IMR-90 (cell line): ENCODE results near the gene RAB20. TPM values are rescaled to one million over a fixed set of nuclear protein-coding genes. Genes with fewer than 3 reads are reported as not detected.

Experiments
- ATAC-seq: fragments of 200-7000 bp; cut with Tn5 transposase; 2 replicates; pipeline ENCODE4 v1.9.1; 2020; ENCODE audit warnings: low read depth, mild to moderate bottlenecking, moderate library complexity
- BruUV-seq: library from RNA; stranded (reverse); fragments of 400-500 nt; replicated peaks from 2 replicates; lab custom pipeline; 2021; lab: Mats Ljungman, UMichigan
- CTCF ChIA-PET: fragments of 300-600 bp; formaldehyde crosslinking; extraction: SDS; loops from one replicate; lab custom pipeline; 2021; ENCODE audit warnings: antibody characterized with exemption; lab: Yijun Ruan, JAX
- POLR2A ChIA-PET: fragments of 300-600 bp; sonication (Branson Sonifier 250); formaldehyde crosslinking; loops from one replicate; lab custom pipeline; 2022; ENCODE audit warnings: antibody characterized with exemption; ENCODE audit not compliant: unreplicated experiment; lab: Charles Lee
- DNase-seq: peaks from one replicate; pipeline ENCODE4 v3.0.0; 2013
- H2AFZ ChIP-seq: replicated peaks from 2 replicates; pipeline ENCODE3; 2013; ENCODE audit warnings: low read length, mild to moderate bottlenecking; ENCODE audit not compliant: poor library complexity
- H2AK5ac ChIP-seq: 2 replicates; pipeline ENCODE4 v1.6.1; 2013; ENCODE audit warnings: low read depth, low read length, inconsistent platforms
- H2AK9ac ChIP-seq: replicated peaks from 2 replicates; pipeline ENCODE3; 2013; ENCODE audit warnings: mild to moderate bottlenecking, low read depth, low read length, moderate library complexity; ENCODE audit not compliant: poor library complexity
- H2BK120ac ChIP-seq: 2 replicates; pipeline ENCODE4 v1.6.1; 2013; ENCODE audit warnings: low read depth, low read length, inconsistent platforms
- H2BK15ac ChIP-seq: 3 replicates; pipeline ENCODE4 v1.6.1; 2013; ENCODE audit warnings: low read depth, low read length, inconsistent platforms
- H2BK20ac ChIP-seq: 2 replicates; pipeline ENCODE4 v1.6.1; 2013; ENCODE audit warnings: low read depth, mild to moderate bottlenecking, inconsistent platforms, low read length, moderate library complexity
- H2BK5ac ChIP-seq: 2 replicates; pipeline ENCODE4 v1.6.1; 2013; ENCODE audit warnings: mild to moderate bottlenecking, low read depth, low read length, inconsistent platforms; ENCODE audit not compliant: poor library complexity, severe bottlenecking
- H3K14ac ChIP-seq: replicated peaks from 2 replicates; pipeline ENCODE4 v1.6.1; 2013; ENCODE audit warnings: low read depth, low read length, inconsistent platforms
- H3K18ac ChIP-seq: 2 replicates; pipeline ENCODE4 v1.6.1; 2013; ENCODE audit warnings: low read depth, low read length, control low read depth
- H3K23ac ChIP-seq: 2 replicates; pipeline ENCODE4 v1.6.1; 2013; ENCODE audit warnings: low read depth, low read length, inconsistent platforms
- H3K27ac ChIP-seq: 2 replicates; pipeline ENCODE4 v1.5.1; 2013; ENCODE audit warnings: mild to moderate bottlenecking, control low read depth, low read length; ENCODE audit not compliant: insufficient read depth
- H3K27me3 ChIP-seq: 2 replicates; pipeline ENCODE4 v1.6.1; 2013; ENCODE audit warnings: low read length; ENCODE audit not compliant: control insufficient read depth, insufficient read depth
- H3K36me3 ChIP-seq: 2 replicates; pipeline ENCODE4 v1.6.1; 2013; ENCODE audit warnings: low read length, mixed read lengths; ENCODE audit not compliant: control insufficient read depth, insufficient read depth
- H3K4ac ChIP-seq: 2 replicates; pipeline ENCODE4 v1.6.1; 2013; ENCODE audit warnings: low read depth, low read length, inconsistent platforms
- H3K4me1 ChIP-seq: 2 replicates; pipeline ENCODE4 v1.6.1; 2013; ENCODE audit warnings: low read length, mixed read lengths; ENCODE audit not compliant: control insufficient read depth, insufficient read depth
- H3K4me2 ChIP-seq: 2 replicates; pipeline ENCODE4 v1.6.1; 2013; ENCODE audit warnings: low read depth, mild to moderate bottlenecking, control low read depth, low read length, moderate library complexity
- H3K4me3 ChIP-seq: 2 replicates; pipeline ENCODE4 v1.5.1; 2013; ENCODE audit warnings: low read depth, mild to moderate bottlenecking, control low read depth, low read length, moderate library complexity; ENCODE audit not compliant: insufficient read depth
- H3K56ac ChIP-seq: 2 replicates; pipeline ENCODE4 v1.6.1; 2013; ENCODE audit warnings: low read length, inconsistent platforms; ENCODE audit not compliant: insufficient read depth; ENCODE audit errors: extremely low read depth
- H3K79me1 ChIP-seq, 2 experiments: 2 replicates each; pipeline ENCODE4 v1.6.1; 2013; ENCODE audit warnings: low read length in 2 of 2, inconsistent platforms in 1 of 2, low read depth in 1 of 2
- H3K9ac ChIP-seq: 2 replicates; pipeline ENCODE4 v1.6.1; 2013; ENCODE audit warnings: low read depth, low read length, control low read depth
- H3K9me1 ChIP-seq: 2 replicates; pipeline ENCODE4 v1.6.1; 2013; ENCODE audit warnings: low read length, inconsistent platforms; ENCODE audit not compliant: insufficient read depth
- H3K9me3 ChIP-seq: 2 replicates; pipeline ENCODE4 v1.6.1; 2013; ENCODE audit warnings: low read length; ENCODE audit not compliant: control insufficient read depth, insufficient read depth
- H4K20me1 ChIP-seq: 2 replicates; pipeline ENCODE4 v1.6.1; 2013; ENCODE audit warnings: low read length, inconsistent platforms; ENCODE audit not compliant: insufficient read depth
- H4K5ac ChIP-seq: 2 replicates; pipeline ENCODE4 v1.6.1; 2013; ENCODE audit warnings: mild to moderate bottlenecking, low read depth, low read length, control low read depth
- H4K8ac ChIP-seq, 2 experiments: 2 replicates each; pipeline ENCODE4 v1.6.1; 2013; ENCODE audit warnings: low read depth in 2 of 2, low read length in 2 of 2, control low read depth in 1 of 2, inconsistent platforms in 1 of 2
- H4K91ac ChIP-seq: 2 replicates; pipeline ENCODE4 v1.6.1; 2013; ENCODE audit warnings: low read depth, low read length, inconsistent platforms; ENCODE audit not compliant: insufficient read depth
- CEBPB ChIP-seq: IDR thresholded peaks from 2 replicates; pipeline ENCODE4 v1.6.1; 2012; ENCODE audit warnings: low read depth, low read length, improper control_type of control experiment
- ELK1 ChIP-seq: fragments of 150-350 bp; IDR thresholded peaks from 2 replicates; pipeline ENCODE4 v1.6.1; 2016; ENCODE audit warnings: low read depth, mild to moderate bottlenecking, low read length, moderate library complexity, borderline replicate concordance
- FOS ChIP-seq: fragments of 150-350 bp; IDR thresholded peaks from 2 replicates; pipeline ENCODE4 v1.6.1; 2016; ENCODE audit warnings: low read depth, low read length
- MAZ ChIP-seq: IDR thresholded peaks from 2 replicates; pipeline ENCODE4 v1.6.1; 2012; ENCODE audit warnings: low read depth, mild to moderate bottlenecking, low read length, improper control_type of control experiment, moderate library complexity, borderline replicate concordance
- RCOR1 ChIP-seq: IDR thresholded peaks from 2 replicates; pipeline ENCODE4 v1.6.1; 2012; ENCODE audit warnings: mild to moderate bottlenecking, low read length, improper control_type of control experiment; ENCODE audit not compliant: insufficient replicate concordance
- WGBS, 2 experiments: methylation state at CpG; one replicate each; pipeline versions ENCODE4 v1.1.5 to v1.1.7; 2013; ENCODE audit warnings: missing lambda C conversion rate in 2 of 2; ENCODE audit not compliant: insufficient read length in 1 of 2; ENCODE audit errors: extremely low coverage in 2 of 2; 5-methylcytosine and 5-hydroxymethylcytosine counted together
- dilution Hi-C: fragments of 300-500 bp; cut with HindIII; formaldehyde crosslinking; loops from one replicate; pipeline ENCODE4 v1.14.3; 2018; ENCODE audit warnings: low sequenced_read_pairs; ENCODE audit not compliant: unreplicated experiment
- in situ Hi-C: fragments of 300-500 bp; cut with MboI; formaldehyde crosslinking; loops from 3 replicates; pipeline ENCODE4 v1.14.3; 2019; ENCODE audit warnings: low sequenced_read_pairs, inconsistent platforms, mixed read lengths
- intact Hi-C: fragments of 100-400 bp; cut with micrococcal nuclease; formaldehyde crosslinking; loops from 2 replicates; pipeline ENCODE4 v1.10.0; 2022
- polyA plus RNA-seq, 3 experiments: library from polyadenylated mRNA; depleted of rRNA; stranded (reverse); fragments of >200 nt; gene quantifications; 2 replicates each; pipeline ENCODE4 v1.2.3, GENCODE V29; 2012; ENCODE audit warnings: low replicate concordance in 1 of 3
- total RNA-seq: library from RNA; depleted of rRNA; stranded (reverse); fragments of >200 nt; gene quantifications from 2 replicates; pipeline ENCODE4 v1.2.3, GENCODE V29; 2012

RAB20 gene
- total and polyA plus RNA-seq, 2 of the 4 experiments (the other 2 are of a cell fraction): 3.8 to 5.1 TPM

- H3K4me3 ChIP-seq: no peak overlapping the region
- H4K5ac ChIP-seq: no peak overlapping the region
- no peak overlapping the region for H2AK9ac ChIP-seq
- no peak overlapping the region for H3K14ac ChIP-seq
- no peak for TF ChIP-seq CEBPB
- TF ChIP-seq ELK1: no peak
- TF ChIP-seq FOS: no peak
- TF ChIP-seq RCOR1: no peak
- no peak for TF ChIP-seq MAZ
- no peaks in the 10 kb centered on the region for H3K79me1 ChIP-seq
- 78% methylated on average over 2 of the region's 5 CpGs; no CpG with 5 or more reads in 1 of the 2 experiments for WGBS, 2 experiments
- dilution Hi-C loops: no loop called here
- H3K4ac ChIP-seq: no peak overlapping the region
- no peak overlapping the region for H2BK15ac ChIP-seq
- H3K9me3 ChIP-seq: no peaks in the 10 kb centered on the region
- H2BK20ac ChIP-seq: no peak overlapping the region
- peaks cover 13% of the 10 kb centered on the region; the same call in 1 of the 2 replicates for H3K9me1 ChIP-seq
- no peak overlapping the region for H2AK5ac ChIP-seq
- H3K27me3 ChIP-seq: no peaks in the 10 kb centered on the region
- no peak overlapping the region for H2BK120ac ChIP-seq
- no peak overlapping the region for H2BK5ac ChIP-seq
- ChIA-PET CTCF (no interaction called here), POLR2A (no interaction called here)
- no peak overlapping the region for H3K56ac ChIP-seq
- H3K9ac ChIP-seq: no peak overlapping the region
- in situ Hi-C loops: no loop called here
- no peak overlapping the region for H2AFZ ChIP-seq
- no peaks in the 10 kb centered on the region; the same call in 1 of the 2 replicates for H3K4me1 ChIP-seq
- H3K27ac ChIP-seq: no peak overlapping the region
- H3K4me2 ChIP-seq: no peak overlapping the region
- intact Hi-C loops: no loop called here
- no peak overlapping the region for H3K23ac ChIP-seq
- no peak overlapping the region for H4K8ac ChIP-seq
- DNase-seq (no peak), ATAC-seq (no peak)
- no peak overlapping the region for H3K18ac ChIP-seq
- no peaks in the 10 kb centered on the region; the same call in none of the 2 replicates for H4K20me1 ChIP-seq
- no peaks in the 10 kb centered on the region; the same call in 1 of the 2 replicates for H3K36me3 ChIP-seq
- no TSS peak for BruUV-seq
- no peak overlapping the region for H4K91ac ChIP-seq
Observed at GRCh38 chr13:110522721-110523120, 38.8 kb downstream of the RAB20 start.
